Measurements from ENCODE around the gene NYAP2.

The NYAP2 gene

GRCh38 chr2:225599856-225600255 lies 200.3 kb downstream of the NYAP2 start:
- Histone ChIP-seq H3K4me1 (ENCODE audit: control insufficient read depth, insufficient read depth, low read length) (no peaks in the 10 kb centered on the region), H3K4me2 (ENCODE audit: low read length) (no peak overlapping the region), H3K4me3 (ENCODE audit: low read length) (no peak overlapping the region), H3K9me3 (replicated peaks; ENCODE audit: low read length) (no peaks in the 10 kb centered on the region), H3K9ac (ENCODE audit: low read depth, low read length) (no peak overlapping the region), H3K36me3 (ENCODE audit: insufficient read depth, low read length) (no peaks in the 10 kb centered on the region), H3K27me3 (ENCODE audit: control insufficient read depth, insufficient read depth, low read length) (no peaks in the 10 kb centered on the region)

- Histone ChIP-seq H3K4me3 (ENCODE audit: low read length) (no peak overlapping the region), H3K9me3 (replicated peaks; ENCODE audit: low read length) (no peaks in the 10 kb centered on the region), H3K36me3 (ENCODE audit: insufficient read depth, low read length) (no peaks in the 10 kb centered on the region), H3K9ac (ENCODE audit: low read depth, low read length) (no peak overlapping the region), H3K4me2 (ENCODE audit: low read length) (no peak overlapping the region), H3K27me3 (ENCODE audit: control insufficient read depth, insufficient read depth, low read length) (no peaks in the 10 kb centered on the region), H3K4me1 (ENCODE audit: control insufficient read depth, insufficient read depth, low read length) (no peaks in the 10 kb centered on the region)
Measured at GRCh38 chr2:225600444-225600843, 200.9 kb downstream of the NYAP2 start.

- Histone ChIP-seq H3K4me3 (ENCODE audit: low read length) (no peak overlapping the region), H3K27me3 (ENCODE audit: control insufficient read depth, insufficient read depth, low read length) (no peaks in the 10 kb centered on the region), H3K9ac (ENCODE audit: low read depth, low read length) (no peak overlapping the region), H3K36me3 (ENCODE audit: insufficient read depth, low read length) (no peaks in the 10 kb centered on the region), H3K4me1 (ENCODE audit: control insufficient read depth, insufficient read depth, low read length) (no peaks in the 10 kb centered on the region), H3K4me2 (ENCODE audit: low read length) (no peak overlapping the region), H3K9me3 (replicated peaks; ENCODE audit: low read length) (no peaks in the 10 kb centered on the region)
Measured at GRCh38 chr2:225600865-225601264, 201.4 kb downstream of the NYAP2 start.

GRCh38 chr2:225602205-225602604 lies 202.7 kb downstream of the NYAP2 start:
- H3K27me3 ChIP-seq (ENCODE audit: control insufficient read depth, insufficient read depth, low read length), result no peaks in the 10 kb centered on the region
- no peaks in the 10 kb centered on the region for H3K36me3 ChIP-seq (ENCODE audit: insufficient read depth, low read length)
- no peaks in the 10 kb centered on the region for H3K9me3 ChIP-seq (replicated peaks; ENCODE audit: low read length)
- no peak overlapping the region for H3K9ac ChIP-seq (ENCODE audit: low read depth, low read length)
- no peak overlapping the region for H3K4me3 ChIP-seq (ENCODE audit: low read length)
- no peak overlapping the region for H3K4me2 ChIP-seq (ENCODE audit: low read length)
- H3K4me1 ChIP-seq (ENCODE audit: control insufficient read depth, insufficient read depth, low read length), result no peaks in the 10 kb centered on the region

- Histone ChIP-seq H3K4me3 (ENCODE audit: low read length) (no peak overlapping the region), H3K36me3 (ENCODE audit: insufficient read depth, low read length) (no peaks in the 10 kb centered on the region), H3K27me3 (ENCODE audit: control insufficient read depth, insufficient read depth, low read length) (no peaks in the 10 kb centered on the region), H3K9ac (ENCODE audit: low read depth, low read length) (no peak overlapping the region), H3K9me3 (replicated peaks; ENCODE audit: low read length) (no peaks in the 10 kb centered on the region), H3K4me2 (ENCODE audit: low read length) (no peak overlapping the region), H3K4me1 (ENCODE audit: control insufficient read depth, insufficient read depth, low read length) (no peaks in the 10 kb centered on the region)
Measured at GRCh38 chr2:225608136-225608535, 208.6 kb downstream of the NYAP2 start.

- no peaks in the 10 kb centered on the region for H3K36me3 ChIP-seq (ENCODE audit: insufficient read depth, low read length)
- no peak overlapping the region for H3K9ac ChIP-seq (ENCODE audit: low read depth, low read length)
- no peak overlapping the region for H3K4me3 ChIP-seq (ENCODE audit: low read length)
- H3K4me2 ChIP-seq (ENCODE audit: low read length), result no peak overlapping the region
- H3K9me3 ChIP-seq (replicated peaks; ENCODE audit: low read length), result no peaks in the 10 kb centered on the region
- no peaks in the 10 kb centered on the region for H3K27me3 ChIP-seq (ENCODE audit: control insufficient read depth, insufficient read depth, low read length)
- H3K4me1 ChIP-seq (ENCODE audit: control insufficient read depth, insufficient read depth, low read length), result no peaks in the 10 kb centered on the region
Measured at GRCh38 chr2:225612636-225613035, 213.1 kb downstream of the NYAP2 start.

GRCh38 chr2:225614915-225615314 lies 215.4 kb downstream of the NYAP2 start:
- no peaks in the 10 kb centered on the region for H3K9me3 ChIP-seq (replicated peaks; ENCODE audit: low read length)
- no peak overlapping the region for H3K4me2 ChIP-seq (ENCODE audit: low read length)
- H3K27me3 ChIP-seq (ENCODE audit: control insufficient read depth, insufficient read depth, low read length), result no peaks in the 10 kb centered on the region
- H3K4me3 ChIP-seq (ENCODE audit: low read length), result no peak overlapping the region
- H3K36me3 ChIP-seq (ENCODE audit: insufficient read depth, low read length), result no peaks in the 10 kb centered on the region
- no peaks in the 10 kb centered on the region for H3K4me1 ChIP-seq (ENCODE audit: control insufficient read depth, insufficient read depth, low read length)
- no peak overlapping the region for H3K9ac ChIP-seq (ENCODE audit: low read depth, low read length)

- Histone ChIP-seq H3K36me3 (ENCODE audit: insufficient read depth, low read length) (no peaks in the 10 kb centered on the region), H3K4me2 (ENCODE audit: low read length) (no peak overlapping the region), H3K4me3 (ENCODE audit: low read length) (no peak overlapping the region), H3K27me3 (ENCODE audit: control insufficient read depth, insufficient read depth, low read length) (no peaks in the 10 kb centered on the region), H3K4me1 (ENCODE audit: control insufficient read depth, insufficient read depth, low read length) (no peaks in the 10 kb centered on the region), H3K9ac (ENCODE audit: low read depth, low read length) (no peak overlapping the region), H3K9me3 (replicated peaks; ENCODE audit: low read length) (no peaks in the 10 kb centered on the region)
Measured at GRCh38 chr2:225615514-225615913, 216.0 kb downstream of the NYAP2 start.

GRCh38 chr2:225616372-225616771 lies 216.9 kb downstream of the NYAP2 start:
- Histone ChIP-seq H3K36me3 (ENCODE audit: insufficient read depth, low read length) (no peaks in the 10 kb centered on the region), H3K27me3 (ENCODE audit: control insufficient read depth, insufficient read depth, low read length) (no peaks in the 10 kb centered on the region), H3K9me3 (replicated peaks; ENCODE audit: low read length) (no peaks in the 10 kb centered on the region)

GRCh38 chr2:225616848-225617247 lies 217.3 kb downstream of the NYAP2 start:
- H3K27me3 ChIP-seq (ENCODE audit: control insufficient read depth, insufficient read depth, low read length), result no peaks in the 10 kb centered on the region
- H3K4me3 ChIP-seq (ENCODE audit: low read length), result no peak overlapping the region
- H3K4me2 ChIP-seq (ENCODE audit: low read length), result no peak overlapping the region
- no peaks in the 10 kb centered on the region for H3K36me3 ChIP-seq (ENCODE audit: insufficient read depth, low read length)
- no peaks in the 10 kb centered on the region for H3K9me3 ChIP-seq (replicated peaks; ENCODE audit: low read length)
- no peak overlapping the region for H3K9ac ChIP-seq (ENCODE audit: low read depth, low read length)
- no peaks in the 10 kb centered on the region for H3K4me1 ChIP-seq (ENCODE audit: control insufficient read depth, insufficient read depth, low read length)

More at GRCh38 chr2:225616372-225616771, 216.9 kb downstream of the NYAP2 start:
- Histone ChIP-seq H3K4me2 (ENCODE audit: low read length) (no peak overlapping the region), H3K4me3 (ENCODE audit: low read length) (no peak overlapping the region), H3K9ac (ENCODE audit: low read depth, low read length) (no peak overlapping the region), H3K4me1 (ENCODE audit: control insufficient read depth, insufficient read depth, low read length) (no peaks in the 10 kb centered on the region)

- H3K4me2 ChIP-seq (ENCODE audit: low read length), result no peak overlapping the region
- no peak overlapping the region for H3K9ac ChIP-seq (ENCODE audit: low read depth, low read length)
- no peaks in the 10 kb centered on the region for H3K9me3 ChIP-seq (replicated peaks; ENCODE audit: low read length)
- H3K4me1 ChIP-seq (ENCODE audit: control insufficient read depth, insufficient read depth, low read length), result no peaks in the 10 kb centered on the region
- no peak overlapping the region for H3K4me3 ChIP-seq (ENCODE audit: low read length)
- no peaks in the 10 kb centered on the region for H3K27me3 ChIP-seq (ENCODE audit: control insufficient read depth, insufficient read depth, low read length)
- no peaks in the 10 kb centered on the region for H3K36me3 ChIP-seq (ENCODE audit: insufficient read depth, low read length)
Measured at GRCh38 chr2:225620227-225620626, 220.7 kb downstream of the NYAP2 start.

- Histone ChIP-seq H3K9me3 (replicated peaks; ENCODE audit: low read length) (no peaks in the 10 kb centered on the region), H3K36me3 (ENCODE audit: insufficient read depth, low read length) (no peaks in the 10 kb centered on the region), H3K9ac (ENCODE audit: low read depth, low read length) (no peak overlapping the region), H3K4me3 (ENCODE audit: low read length) (no peak overlapping the region), H3K4me2 (ENCODE audit: low read length) (no peak overlapping the region), H3K27me3 (ENCODE audit: control insufficient read depth, insufficient read depth, low read length) (no peaks in the 10 kb centered on the region), H3K4me1 (ENCODE audit: control insufficient read depth, insufficient read depth, low read length) (no peaks in the 10 kb centered on the region)
Measured at GRCh38 chr2:225630824-225631533, 231.5 kb downstream of the NYAP2 start.

Measured in skeletal muscle satellite cell (primary cell).